H9 (cell line): ENCODE measurements around the gene ANKRD13B. TPM values are rescaled to one million over a fixed set of nuclear protein-coding genes. Genes with fewer than 3 reads are reported as not detected.

ENCODE experiments used
- DNase-seq: peaks from one replicate; pipeline ENCODE4 v3.0.0-alpha.2; 2017
- H2AFZ ChIP-seq: one replicate; pipeline ENCODE4 v1.6.1; 2013; ENCODE audit warnings: mild to moderate bottlenecking, low read length, control low read depth, moderate library complexity
- H2AK5ac ChIP-seq: 2 replicates; pipeline ENCODE4 v1.6.1; 2013; ENCODE audit warnings: low read length, control low read depth, mixed read lengths; ENCODE audit not compliant: insufficient read length
- H2BK120ac ChIP-seq: one replicate; pipeline ENCODE4 v1.6.1; 2013; ENCODE audit warnings: low read depth, mild to moderate bottlenecking, low read length, control low read depth, inconsistent platforms; ENCODE audit not compliant: poor library complexity, severe bottlenecking
- H2BK12ac ChIP-seq: 2 replicates; pipeline ENCODE4 v1.6.1; 2013; ENCODE audit warnings: low read length, control low read depth, mixed read lengths, low read depth; ENCODE audit not compliant: insufficient read length
- H2BK15ac ChIP-seq: 2 replicates; pipeline ENCODE4 v1.6.1; 2013; ENCODE audit warnings: low read depth, low read length, control low read depth
- H2BK20ac ChIP-seq: one replicate; pipeline ENCODE4 v1.6.1; 2013; ENCODE audit warnings: low read depth, mild to moderate bottlenecking, low read length, control low read depth, inconsistent platforms; ENCODE audit not compliant: poor library complexity, severe bottlenecking
- H2BK5ac ChIP-seq: 2 replicates; pipeline ENCODE4 v1.6.1; 2013; ENCODE audit warnings: low read length, control low read depth, mixed read lengths; ENCODE audit not compliant: insufficient read length
- H3K14ac ChIP-seq: 2 replicates; pipeline ENCODE4 v1.6.1; 2013; ENCODE audit warnings: low read length, control low read depth; ENCODE audit not compliant: insufficient read depth
- H3K18ac ChIP-seq: 2 replicates; pipeline ENCODE4 v1.6.1; 2013; ENCODE audit warnings: low read depth, mild to moderate bottlenecking, mixed read lengths, low read length, control low read depth; ENCODE audit not compliant: insufficient read length
- H3K23ac ChIP-seq: 2 replicates; pipeline ENCODE4 v1.6.1; 2013; ENCODE audit warnings: low read length, control low read depth, mixed read lengths, low read depth; ENCODE audit not compliant: insufficient read length
- H3K23me2 ChIP-seq: 2 replicates; pipeline ENCODE4 v1.6.1; 2013; ENCODE audit warnings: low read depth, mild to moderate bottlenecking, mixed read lengths, low read length, control low read depth; ENCODE audit not compliant: insufficient read length, poor library complexity, severe bottlenecking
- H3K27ac ChIP-seq: 2 replicates; pipeline ENCODE4 v1.5.1; 2013; ENCODE audit warnings: low read length, control low read depth, mixed read lengths, low read depth; ENCODE audit not compliant: insufficient read length
- H3K27me3 ChIP-seq: 2 replicates; pipeline ENCODE4 v1.6.1; 2013; ENCODE audit warnings: low read length, control low read depth, inconsistent platforms; ENCODE audit not compliant: insufficient read depth
- H3K4ac ChIP-seq: 2 replicates; pipeline ENCODE4 v1.6.1; 2013; ENCODE audit warnings: low read depth, mild to moderate bottlenecking, control low read depth, inconsistent platforms, low read length, moderate library complexity
- H3K4me1 ChIP-seq: 2 replicates; pipeline ENCODE4 v1.6.1; 2013; ENCODE audit warnings: low read length, control low read depth, inconsistent platforms; ENCODE audit not compliant: insufficient read depth
- H3K4me2 ChIP-seq: 2 replicates; pipeline ENCODE4 v1.6.1; 2013; ENCODE audit warnings: low read length, control low read depth, mixed read lengths; ENCODE audit not compliant: insufficient read length, insufficient read depth
- H3K56ac ChIP-seq: 2 replicates; pipeline ENCODE4 v1.6.1; 2013; ENCODE audit warnings: low read depth, mild to moderate bottlenecking, mixed read lengths, low read length, control low read depth; ENCODE audit not compliant: insufficient read length
- H3K79me1 ChIP-seq: 2 replicates; pipeline ENCODE4 v1.6.1; 2013; ENCODE audit warnings: low read depth, mild to moderate bottlenecking, moderate library complexity, low read length, control low read depth, inconsistent platforms; ENCODE audit not compliant: insufficient read depth, poor library complexity, severe bottlenecking
- H3K79me2 ChIP-seq: 2 replicates; pipeline ENCODE4 v1.6.1; 2013; ENCODE audit warnings: low read length, control low read depth, inconsistent platforms; ENCODE audit not compliant: insufficient read depth
- H3K9ac ChIP-seq: 2 replicates; pipeline ENCODE4 v1.6.1; 2013; ENCODE audit warnings: low read length, control low read depth, mixed read lengths; ENCODE audit not compliant: insufficient read length; ENCODE audit errors: extremely low read depth
- H3K9me3 ChIP-seq: one replicate; pipeline ENCODE4 v1.6.1; 2013; ENCODE audit warnings: low read depth, low read length, inconsistent platforms; ENCODE audit not compliant: control insufficient read depth
- H3T11ph ChIP-seq: one replicate; pipeline ENCODE4 v1.6.1; 2013; ENCODE audit warnings: mild to moderate bottlenecking, low read length, control low read depth, inconsistent platforms
- H4K20me1 ChIP-seq: one replicate; pipeline ENCODE4 v1.6.1; 2013; ENCODE audit not compliant: control insufficient read depth, insufficient read length, insufficient read depth
- H4K5ac ChIP-seq: 2 replicates; pipeline ENCODE4 v1.6.1; 2013; ENCODE audit warnings: low read depth, mild to moderate bottlenecking, mixed read lengths, low read length, control low read depth; ENCODE audit not compliant: insufficient read length
- H4K8ac ChIP-seq: replicated peaks from 2 replicates; pipeline ENCODE4 v1.6.1; 2013; ENCODE audit warnings: low read length, control low read depth, mixed read lengths, low read depth; ENCODE audit not compliant: insufficient read length
- H4K91ac ChIP-seq: 2 replicates; pipeline ENCODE4 v1.6.1; 2013; ENCODE audit warnings: low read depth, mild to moderate bottlenecking, moderate library complexity, mixed read lengths, low read length, control low read depth; ENCODE audit not compliant: insufficient read length
- H3K27ac Mint-ChIP-seq, 3 experiments: 2 replicates in 2 of 3; 3 replicates in 1 of 3; pipeline ENCODE4 v1.8.0; 2020 to 2021; ENCODE audit warnings: mixed read lengths in 3 of 3, mild to moderate bottlenecking in 1 of 3, moderate library complexity in 1 of 3
- H3K27me3 Mint-ChIP-seq: 2 replicates; pipeline ENCODE4 v1.8.0; 2021; ENCODE audit warnings: low read depth, mild to moderate bottlenecking, moderate library complexity, mixed read lengths
- H3K36me3 Mint-ChIP-seq, 3 experiments: 2 replicates in 2 of 3; 3 replicates in 1 of 3; pipeline ENCODE4 v1.8.0; 2020 to 2021; ENCODE audit warnings: low read depth in 3 of 3, mixed read lengths in 3 of 3; ENCODE audit not compliant: insufficient read depth in 1 of 3
- H3K4me1 Mint-ChIP-seq, 2 experiments: 2 replicates each; pipeline ENCODE4 v1.8.0; 2020; ENCODE audit warnings: mixed read lengths in 2 of 2
- H3K4me3 Mint-ChIP-seq, 2 experiments: 2 replicates in 1 of 2; 3 replicates in 1 of 2; pipeline ENCODE4 v1.8.0; 2020 to 2021; ENCODE audit warnings: mild to moderate bottlenecking in 2 of 2, mixed read lengths in 2 of 2, moderate library complexity in 1 of 2
- H3K9me3 Mint-ChIP-seq, 2 experiments: 2 replicates in 1 of 2; 3 replicates in 1 of 2; pipeline ENCODE4 v1.8.0; 2020; ENCODE audit warnings: mild to moderate bottlenecking in 2 of 2, mixed read lengths in 2 of 2, moderate library complexity in 1 of 2
- CTCF ChIP-seq: fragments of 200-600 bp; sonication (generic); conservative IDR thresholded peaks from 3 replicates; pipeline ENCODE4 v1.8.0; 2021; ENCODE audit warnings: antibody characterized with exemption, mild to moderate bottlenecking
- WGBS: extraction: QIAGEN DNeasy Blood & Tissue Kit; methylation state at CpG from one replicate; pipeline ENCODE4 v1.1.7; 2013; ENCODE audit warnings: missing lambda C conversion rate, low lambda C conversion rate, mixed read lengths; ENCODE audit not compliant: insufficient read length; ENCODE audit errors: extremely low coverage; 5-methylcytosine and 5-hydroxymethylcytosine counted together
- total RNA-seq: library from RNA; stranded (reverse); gene quantifications from 2 replicates; pipeline ENCODE4 v1.2.1, GENCODE V29; 2021

Gene ANKRD13B
- total RNA-seq, 1 experiment from 2014 or later = 24.2 TPM

- Histone ChIP-seq H2BK12ac (no peak overlapping the region), H3K14ac (no peak overlapping the region), H3K23ac (no peak overlapping the region), H3K56ac (no peak overlapping the region), H3K79me2 (no peaks in the 10 kb centered on the region), H3K9me3 (no peaks in the 10 kb centered on the region), H2BK15ac (no peak overlapping the region), H4K8ac (no peak overlapping the region), H4K20me1 (no peaks in the 10 kb centered on the region), H2AK5ac (no peak overlapping the region), H4K5ac (no peak overlapping the region), H3K27ac (no peak overlapping the region), H3K4ac (no peak overlapping the region), H2BK120ac (no peak overlapping the region), H3K23me2 (peaks cover 21% of the 10 kb centered on the region), H4K91ac (no peak overlapping the region), H3K18ac (no peak overlapping the region), H3T11ph (no peak overlapping the region), H3K9ac (no peak overlapping the region), H3K79me1 (no peaks in the 10 kb centered on the region), H3K4me1 (no peaks in the 10 kb centered on the region), H2BK20ac (no peak overlapping the region), H2BK5ac (no peak overlapping the region), H3K4me2 (peak overlapping the region; percentile 77), H2AFZ (no peak overlapping the region), H3K27me3 (peaks cover 8% of the 10 kb centered on the region; the same call in 1 of the 2 replicates)
- peak; percentile 48; the same call in 2 of the 3 replicates for TF ChIP-seq CTCF
- H3K9me3 Mint-ChIP-seq = no peaks in the 10 kb centered on the region; a peak in 1 of 5 replicates
- H3K4me3 Mint-ChIP-seq = peak overlapping the region; percentile 68 to 86
- H3K27me3 Mint-ChIP-seq = peaks cover 51% of the 10 kb centered on the region
- H3K4me1 Mint-ChIP-seq = peaks cover 13 to 16% of the 10 kb centered on the region in 2 experiments
- DNase-seq = peak; percentile 82
- H3K27ac Mint-ChIP-seq = no peak overlapping the region
- no CpG with 5 or more reads among the region's 55 CpGs for WGBS
- H3K36me3 Mint-ChIP-seq = peaks cover 0 to 5% (median 5%) of the 10 kb centered on the region in 3 experiments; a peak in 5 of 7 replicates
These were observed 27.1 kb upstream of the ANKRD13B start for GRCh38 chr17:29565643-29566472.
